ENCODE data around the gene PRRT2.

- TF ChIP-seq, protein P1, sequence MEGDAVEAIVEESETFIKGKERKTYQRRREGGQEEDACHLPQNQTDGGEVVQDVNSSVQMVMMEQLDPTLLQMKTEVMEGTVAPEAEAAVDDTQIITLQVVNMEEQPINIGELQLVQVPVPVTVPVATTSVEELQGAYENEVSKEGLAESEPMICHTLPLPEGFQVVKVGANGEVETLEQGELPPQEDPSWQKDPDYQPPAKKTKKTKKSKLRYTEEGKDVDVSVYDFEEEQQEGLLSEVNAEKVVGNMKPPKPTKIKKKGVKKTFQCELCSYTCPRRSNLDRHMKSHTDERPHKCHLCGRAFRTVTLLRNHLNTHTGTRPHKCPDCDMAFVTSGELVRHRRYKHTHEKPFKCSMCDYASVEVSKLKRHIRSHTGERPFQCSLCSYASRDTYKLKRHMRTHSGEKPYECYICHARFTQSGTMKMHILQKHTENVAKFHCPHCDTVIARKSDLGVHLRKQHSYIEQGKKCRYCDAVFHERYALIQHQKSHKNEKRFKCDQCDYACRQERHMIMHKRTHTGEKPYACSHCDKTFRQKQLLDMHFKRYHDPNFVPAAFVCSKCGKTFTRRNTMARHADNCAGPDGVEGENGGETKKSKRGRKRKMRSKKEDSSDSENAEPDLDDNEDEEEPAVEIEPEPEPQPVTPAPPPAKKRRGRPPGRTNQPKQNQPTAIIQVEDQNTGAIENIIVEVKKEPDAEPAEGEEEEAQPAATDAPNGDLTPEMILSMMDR (IDR thresholded peaks at IDR 0.05): no peak
- TF ChIP-seq POLR2A (IDR thresholded peaks at IDR 0.05) (no peak), POLR2AphosphoS5 (IDR thresholded peaks at IDR 0.05) (no peak)
Observed at GRCh38 chr16:29790949-29791844, 20.8 kb upstream of the PRRT2 start.

Data from breast epithelium (tissue), 3 donors.